Measurements from ENCODE around the gene LDAF1. TPM values are rescaled to one million over a fixed set of nuclear protein-coding genes. Genes with fewer than 3 reads are reported as not detected.
A peak's percentile ranks its signal among the peaks of the same experiment; 100 is the strongest.

Gene LDAF1
- total RNA-seq, 3 donors from 2014 or later: 34.3 to 66.6 (median 37.5) TPM

DNA sequence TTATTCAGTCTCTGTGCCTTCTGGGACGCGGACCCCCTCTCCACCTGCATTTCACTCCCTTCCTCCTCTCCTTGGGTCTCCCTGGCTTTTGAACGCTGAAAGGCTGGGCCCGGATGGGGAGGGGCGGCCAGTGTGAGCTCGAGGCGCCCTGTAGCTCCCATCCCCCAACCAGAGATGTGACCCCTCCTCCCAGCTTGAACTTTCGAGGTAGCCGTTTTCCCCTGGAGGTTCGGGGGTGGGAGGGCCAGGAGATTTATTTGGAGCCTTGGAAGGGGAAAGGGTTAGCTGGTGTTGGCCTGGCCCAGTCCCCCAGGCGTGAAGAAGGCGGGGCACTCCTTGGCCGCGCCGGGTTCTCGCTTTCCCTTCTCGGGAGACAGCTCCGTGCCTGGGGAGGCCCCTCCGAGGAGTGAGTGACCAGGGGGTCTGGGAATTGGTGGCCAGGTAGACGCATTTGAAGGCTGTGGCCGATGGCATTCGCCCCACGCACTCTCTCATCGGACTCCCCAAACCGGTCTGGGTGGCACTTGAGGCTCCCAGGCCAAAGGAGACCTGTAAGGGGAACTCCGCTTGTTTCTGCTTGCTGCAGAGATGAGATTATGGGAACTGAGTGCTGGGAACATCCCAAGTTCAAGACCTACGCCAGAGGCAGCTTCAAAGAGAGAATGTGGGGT is 942 bp downstream of the LDAF1 start:
- TF ChIP-seq, protein P1, sequence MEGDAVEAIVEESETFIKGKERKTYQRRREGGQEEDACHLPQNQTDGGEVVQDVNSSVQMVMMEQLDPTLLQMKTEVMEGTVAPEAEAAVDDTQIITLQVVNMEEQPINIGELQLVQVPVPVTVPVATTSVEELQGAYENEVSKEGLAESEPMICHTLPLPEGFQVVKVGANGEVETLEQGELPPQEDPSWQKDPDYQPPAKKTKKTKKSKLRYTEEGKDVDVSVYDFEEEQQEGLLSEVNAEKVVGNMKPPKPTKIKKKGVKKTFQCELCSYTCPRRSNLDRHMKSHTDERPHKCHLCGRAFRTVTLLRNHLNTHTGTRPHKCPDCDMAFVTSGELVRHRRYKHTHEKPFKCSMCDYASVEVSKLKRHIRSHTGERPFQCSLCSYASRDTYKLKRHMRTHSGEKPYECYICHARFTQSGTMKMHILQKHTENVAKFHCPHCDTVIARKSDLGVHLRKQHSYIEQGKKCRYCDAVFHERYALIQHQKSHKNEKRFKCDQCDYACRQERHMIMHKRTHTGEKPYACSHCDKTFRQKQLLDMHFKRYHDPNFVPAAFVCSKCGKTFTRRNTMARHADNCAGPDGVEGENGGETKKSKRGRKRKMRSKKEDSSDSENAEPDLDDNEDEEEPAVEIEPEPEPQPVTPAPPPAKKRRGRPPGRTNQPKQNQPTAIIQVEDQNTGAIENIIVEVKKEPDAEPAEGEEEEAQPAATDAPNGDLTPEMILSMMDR (IDR thresholded peaks at IDR 0.05): no peak
- no peaks in the 10 kb centered on the region for H3K36me3 ChIP-seq (ENCODE audit: low read depth)
- peaks cover 17% of the 10 kb centered on the region for H3K4me1 ChIP-seq (ENCODE audit: low read depth)
- DNase-seq: peak; percentile 67 to 75 (median 69)
- H3K9me3 ChIP-seq: no peaks in the 10 kb centered on the region
- ATAC-seq: peak; percentile 53
- intact Hi-C loops (cut with DNase I, micrococcal nuclease): loop anchor here in 1 of 2 donors (10.0 kb wide), 1 partner anchor 145 kb away; no protein-coding TSS in a partner anchor
- peak overlapping the region; percentile 62 for H3K4me3 ChIP-seq

DNA sequence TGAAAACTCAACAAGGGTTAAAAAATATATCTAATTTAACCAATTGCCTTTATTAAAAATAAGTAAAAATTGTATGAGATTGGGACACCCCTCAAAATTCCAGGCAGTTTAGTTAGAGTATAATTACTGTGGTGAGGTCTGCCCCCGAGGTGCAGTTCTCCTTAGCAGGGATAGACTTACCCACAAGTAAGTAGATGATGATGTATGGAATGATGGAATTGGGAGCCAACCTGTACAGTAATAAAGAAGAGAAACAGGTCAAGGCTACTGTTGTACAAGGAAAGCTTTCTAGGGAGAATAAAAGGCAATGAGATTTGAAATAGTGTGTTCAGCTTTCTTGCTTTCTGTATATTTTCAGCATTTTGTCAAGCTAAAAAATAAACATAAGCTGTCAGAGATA is 1.8 kb downstream of the LDAF1 start:
- DNase-seq (no peak), ATAC-seq (no peak)
- no peak overlapping the region for H3K4me3 ChIP-seq

DNA sequence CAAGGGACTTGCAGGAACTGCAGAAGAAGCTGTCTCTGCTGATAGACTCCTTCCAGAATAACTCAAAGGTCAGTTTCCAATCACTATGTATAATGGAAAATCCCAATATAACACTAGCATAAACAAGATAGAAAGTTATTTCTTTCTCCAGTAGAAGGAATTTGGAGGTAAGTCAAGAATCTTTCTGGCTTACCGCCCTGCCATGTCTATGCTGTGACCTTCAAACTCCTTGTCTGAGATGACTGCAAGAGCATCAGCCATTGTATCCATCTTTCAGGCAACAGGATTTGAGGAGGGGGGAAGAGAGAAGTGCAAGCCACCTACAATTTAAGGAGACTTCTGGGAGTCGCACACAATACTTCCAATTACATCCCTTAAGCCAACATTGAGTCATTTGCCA is 2.7 kb downstream of the LDAF1 start:
- Histone ChIP-seq H3K36me3 (ENCODE audit: low read depth) (no peaks in the 10 kb centered on the region), H3K9me3 (no peaks in the 10 kb centered on the region), H3K4me1 (ENCODE audit: low read depth) (peaks cover 17% of the 10 kb centered on the region), H3K4me3 (no peak overlapping the region)
- DNase-seq: no peak
- ATAC-seq: no peak
- intact Hi-C loops (cut with DNase I, micrococcal nuclease): no loop called here
- TF ChIP-seq, protein P1 (IDR thresholded peaks at IDR 0.05): no peak

More for the DNA sequence above, 1.8 kb downstream of the LDAF1 start:
- H3K36me3 ChIP-seq (ENCODE audit: low read depth): no peaks in the 10 kb centered on the region
- intact Hi-C loops (cut with DNase I, micrococcal nuclease): no loop called here
- TF ChIP-seq, protein P1 (IDR thresholded peaks at IDR 0.05): no peak
- no peaks in the 10 kb centered on the region for H3K9me3 ChIP-seq
- peaks cover 17% of the 10 kb centered on the region for H3K4me1 ChIP-seq (ENCODE audit: low read depth)

DNA sequence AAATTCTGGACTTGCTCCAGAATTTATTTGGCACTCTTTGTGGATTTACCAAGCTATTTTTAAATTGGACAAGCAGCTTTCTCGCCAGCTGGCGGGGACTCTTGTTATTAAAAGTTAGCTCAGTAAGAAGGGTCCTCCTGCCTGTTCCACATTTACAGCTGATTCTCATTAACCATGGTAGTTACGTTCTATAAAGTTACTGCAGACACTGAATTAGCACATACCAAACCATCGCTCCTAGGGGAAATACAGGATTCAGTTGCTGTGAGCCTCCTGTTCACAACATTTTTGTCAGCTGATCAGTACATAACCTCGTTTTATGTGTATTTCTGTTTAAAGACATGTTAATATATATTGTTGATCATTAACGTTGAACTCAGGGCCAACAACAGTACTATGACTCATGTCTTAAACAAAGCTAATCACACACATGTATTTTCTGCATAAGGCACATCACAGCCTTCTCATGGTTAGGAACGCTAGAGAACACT is 4.2 kb downstream of the LDAF1 start:
- ATAC-seq: no peak
- Histone ChIP-seq H3K4me1 (ENCODE audit: low read depth) (peaks cover 9% of the 10 kb centered on the region), H3K4me3 (no peak overlapping the region), H3K9me3 (no peaks in the 10 kb centered on the region), H3K36me3 (ENCODE audit: low read depth) (no peaks in the 10 kb centered on the region)
- TF ChIP-seq, protein P1 (IDR thresholded peaks at IDR 0.05): no peak
- no peak for DNase-seq
- intact Hi-C loops (cut with DNase I, micrococcal nuclease): no loop called here

DNA sequence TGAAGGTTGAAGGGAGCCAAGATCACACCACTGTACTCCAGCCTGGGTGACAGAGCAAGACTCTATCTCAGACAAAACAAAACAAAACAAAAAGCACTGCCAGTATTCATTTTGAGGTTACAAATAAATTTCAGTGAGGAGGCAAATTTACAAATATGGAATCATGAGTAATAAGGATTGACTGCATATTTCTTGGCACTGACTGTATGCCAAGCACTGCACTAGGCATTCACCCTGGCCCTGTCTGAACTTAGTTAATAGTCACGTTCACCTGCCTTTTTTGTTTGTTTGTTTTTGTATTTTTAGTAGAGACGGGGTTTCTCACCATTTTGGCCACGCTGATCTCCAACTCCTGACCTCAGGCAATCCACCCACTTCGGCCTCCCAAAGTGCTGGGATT is 5.1 kb downstream of the LDAF1 start:
- H3K4me3 ChIP-seq: no peak overlapping the region
- TF ChIP-seq, protein P1 (IDR thresholded peaks at IDR 0.05): no peak
- no peak for ATAC-seq
- no peaks in the 10 kb centered on the region for H3K9me3 ChIP-seq
- H3K4me1 ChIP-seq (ENCODE audit: low read depth): peaks cover 3% of the 10 kb centered on the region
- H3K36me3 ChIP-seq (ENCODE audit: low read depth): no peaks in the 10 kb centered on the region
- intact Hi-C loops (cut with DNase I, micrococcal nuclease): no loop called here
- DNase-seq: no peak
